GM15510 (cell line): ENCODE data around the gene SNX30.

Experiments used
- POLR2A ChIP-seq: IDR thresholded peaks from 3 replicates; pipeline ENCODE4 v1.6.1; 2011; ENCODE audit warnings: borderline replicate concordance; ENCODE audit not compliant: insufficient read length; ENCODE audit errors: extremely low read depth

The SNX30 gene

GRCh38 chr9:112750016-112750763 lies at the start of gene SNX30:
Gene SNX30, plus strand, starts transcription at chr9:112750760. Its CDS starts 242 bp downstream, at chr9:112751002.
- peak; percentile 63 for TF ChIP-seq POLR2A

GRCh38 chr9:112703304-112703703 lies 47.3 kb upstream of the SNX30 start:
- TF ChIP-seq POLR2A = no peak

DNA sequence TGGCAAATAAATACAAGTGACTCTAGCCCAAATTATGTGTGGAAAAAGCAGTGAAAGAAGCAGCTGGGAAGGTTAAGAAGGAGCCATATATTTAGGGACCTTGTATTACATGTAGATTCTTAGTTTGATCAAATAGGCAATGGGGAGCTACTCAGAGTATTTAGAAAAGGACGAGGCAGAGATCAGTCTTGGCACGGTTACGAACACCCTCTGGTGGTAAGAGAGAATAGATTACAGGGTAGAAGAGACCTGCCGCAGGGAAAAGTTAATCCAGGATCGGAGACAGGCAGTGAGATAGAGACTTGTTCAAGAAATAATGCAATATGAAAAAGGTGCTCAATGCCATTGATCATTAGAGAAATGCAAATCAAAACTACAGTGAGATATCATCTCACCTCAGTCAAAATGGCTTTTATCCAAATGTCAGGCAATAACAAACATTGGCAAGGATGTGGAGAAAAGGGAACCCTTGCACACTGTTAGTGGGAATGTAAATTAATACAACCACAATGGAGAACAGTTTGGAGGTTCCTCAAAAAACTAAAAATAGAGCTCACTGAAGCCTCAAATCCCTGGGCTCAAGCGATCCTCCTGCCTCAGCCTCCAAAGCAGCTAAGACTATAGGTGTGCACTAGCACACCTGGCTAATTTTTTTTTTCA lies 44.7 kb upstream of the SNX30 start:
- TF ChIP-seq POLR2A = no peak

- TF ChIP-seq POLR2A = no peak
Observed at GRCh38 chr9:112711050-112711689, 39.4 kb upstream of the SNX30 start.

DNA sequence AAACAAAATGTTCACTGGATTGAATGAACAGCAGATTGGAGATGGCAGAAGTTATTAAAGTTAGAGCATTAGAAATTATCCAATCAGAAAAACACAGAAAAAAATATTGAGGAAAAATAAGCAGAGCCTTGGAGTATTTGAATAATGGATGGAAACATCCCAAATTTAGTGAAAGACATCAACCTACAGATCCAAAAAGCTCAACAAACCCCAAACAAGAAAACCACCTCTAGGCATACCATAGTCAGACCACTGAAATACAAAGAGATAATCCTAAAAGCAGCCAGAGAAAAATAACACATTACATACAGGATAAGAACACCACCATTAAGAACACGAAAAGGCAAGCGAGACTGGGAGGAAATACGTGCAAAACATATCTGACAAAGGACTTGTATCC lies 37.9 kb upstream of the SNX30 start:
- no peak for TF ChIP-seq POLR2A

- peak; percentile 76 for TF ChIP-seq POLR2A
Observed at GRCh38 chr9:112717661-112718331, 32.8 kb upstream of the SNX30 start, which contains the start of gene INIP. Gene INIP, minus strand, starts transcription at chr9:112718117. Its CDS starts 1,632 bp downstream, at chr9:112716485.

GRCh38 chr9:112719241-112719691 lies 31.3 kb upstream of the SNX30 start:
- TF ChIP-seq POLR2A = no peak

DNA sequence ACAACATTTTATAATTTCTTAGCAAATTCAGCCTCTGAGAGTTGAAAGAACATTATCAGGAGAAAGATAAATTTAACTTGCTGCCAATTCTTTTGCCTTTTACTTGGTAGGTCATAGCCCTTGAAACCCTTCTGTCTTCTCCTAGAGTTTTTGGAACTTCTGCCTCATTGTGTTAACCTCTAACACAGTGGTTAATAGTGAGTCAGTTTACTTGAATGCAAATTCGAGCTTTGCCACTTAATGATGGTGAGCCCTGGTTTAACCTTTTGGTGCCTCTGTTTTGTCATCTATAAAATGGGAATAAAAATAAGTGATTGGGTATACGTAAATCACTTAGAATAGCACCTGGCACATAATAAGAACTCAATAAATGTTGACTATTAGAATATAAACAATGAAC lies 30.9 kb upstream of the SNX30 start:
- TF ChIP-seq POLR2A = no peak

GRCh38 chr9:112720113-112720780 lies 30.3 kb upstream of the SNX30 start:
- TF ChIP-seq POLR2A = no peak

DNA sequence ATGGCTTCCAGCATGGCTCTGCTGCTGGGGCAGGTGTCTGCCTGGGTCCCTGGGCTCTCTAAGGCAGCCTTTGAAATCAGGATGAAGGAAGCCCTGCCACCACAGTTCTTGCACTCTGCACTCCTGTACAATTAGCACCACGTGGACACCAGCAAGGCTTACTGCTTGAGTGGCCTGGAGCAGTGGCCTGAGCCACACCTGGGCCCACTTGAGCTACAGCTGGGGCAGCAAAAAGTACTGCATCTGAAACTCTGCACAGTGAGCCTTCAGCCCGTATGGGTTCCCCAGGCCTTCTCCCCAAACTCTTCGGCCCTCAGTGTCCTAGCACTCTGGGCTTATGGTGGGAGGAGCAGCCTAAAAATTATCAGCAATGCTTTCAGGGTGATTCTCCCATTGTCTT lies 24.6 kb upstream of the SNX30 start:
- TF ChIP-seq POLR2A = no peak

- TF ChIP-seq POLR2A = no peak
Observed at GRCh38 chr9:112726428-112726827, 24.1 kb upstream of the SNX30 start.

- no peak for TF ChIP-seq POLR2A
Observed at GRCh38 chr9:112728401-112728800, 22.2 kb upstream of the SNX30 start.

- no peak for TF ChIP-seq POLR2A
Observed at GRCh38 chr9:112731971-112732370, 18.6 kb upstream of the SNX30 start.

DNA sequence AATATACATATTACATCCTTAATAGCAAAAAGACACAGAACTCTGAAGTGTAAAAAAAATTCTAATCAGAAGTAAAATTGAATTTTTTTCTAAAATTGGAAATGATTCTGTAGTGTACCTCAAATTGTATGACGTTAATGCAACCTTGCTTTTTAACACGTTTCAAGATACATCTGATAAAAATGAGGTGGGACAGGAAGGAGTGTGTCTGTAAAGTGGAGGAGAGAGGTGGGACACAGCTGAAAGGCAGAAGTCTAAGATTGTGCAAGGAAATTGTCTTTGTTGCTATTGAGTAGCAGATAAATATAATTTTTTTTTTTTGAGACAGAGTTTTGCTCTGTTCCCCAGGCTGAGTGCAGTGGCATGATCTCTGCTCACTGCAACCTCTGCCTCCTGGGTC lies 15.7 kb upstream of the SNX30 start:
- no peak for TF ChIP-seq POLR2A
